HG02870 (cell line): Measurements from ENCODE around the gene ZNF735.
"Not testable (repeated sequence)": the region's sequence is repeated elsewhere in the genome, so short reads cannot be mapped to it uniquely, and the experiment has no call there.

ENCODE experiments used
- ATAC-seq: cut with Tn5 transposase; IDR thresholded peaks from one replicate; pipeline ENCODE4 v1.9.1; 2021; ENCODE audit warnings: mild to moderate bottlenecking, moderate library complexity; ENCODE audit not compliant: unreplicated experiment

The ZNF735 gene

GRCh38 chr7:64206903-64207302, at the start of gene ZNF735:
ZNF735 (plus strand) TSS chr7:64207203; CDS start chr7:64207203, 0 bp downstream.
- ATAC-seq, result no peak

GRCh38 chr7:64170974-64171373, 36.0 kb upstream of the ZNF735 start:
- ATAC-seq, result not testable (repeated sequence)

DNA sequence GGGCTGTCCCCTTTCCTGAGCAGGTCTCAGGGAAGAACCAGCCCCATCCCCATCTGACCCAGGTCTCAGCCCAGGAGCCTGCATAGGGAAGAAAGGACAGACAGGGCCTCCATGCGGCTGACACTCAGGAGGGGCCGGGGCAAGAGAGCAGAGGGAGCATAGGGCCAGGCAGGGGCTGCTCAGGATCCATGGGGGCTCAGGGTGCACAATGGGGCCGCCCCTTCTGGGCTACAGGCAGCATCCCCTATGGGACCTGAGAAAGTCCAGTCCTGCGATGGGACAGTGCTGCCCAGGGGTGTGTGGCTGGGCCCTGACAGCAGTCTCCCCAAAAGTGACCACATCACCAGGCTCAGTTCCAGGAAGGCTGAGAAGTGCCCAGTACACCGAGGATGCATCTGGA, 32.7 kb upstream of the ZNF735 start:
- no peak for ATAC-seq

GRCh38 chr7:64174941-64175340, 32.1 kb upstream of the ZNF735 start:
- no peak for ATAC-seq

DNA sequence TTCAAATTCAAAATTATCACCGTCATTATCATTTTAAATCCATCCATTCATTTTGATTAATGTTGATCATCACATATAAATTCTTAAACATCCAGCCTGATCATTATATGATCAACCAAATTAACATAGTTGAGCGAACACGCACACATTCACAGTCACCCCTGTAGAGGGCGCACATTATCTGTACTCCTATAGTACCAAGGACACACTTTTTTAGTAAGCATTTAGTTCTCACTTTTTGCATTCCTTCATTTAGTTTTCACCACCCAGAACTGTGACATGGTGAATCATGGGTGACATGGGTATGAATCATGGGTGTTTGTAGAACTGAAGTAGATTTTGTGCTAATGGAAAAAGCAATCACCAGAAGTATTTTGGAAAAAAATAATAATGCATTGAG, 26.0 kb upstream of the ZNF735 start:
- ATAC-seq, result no peak

DNA sequence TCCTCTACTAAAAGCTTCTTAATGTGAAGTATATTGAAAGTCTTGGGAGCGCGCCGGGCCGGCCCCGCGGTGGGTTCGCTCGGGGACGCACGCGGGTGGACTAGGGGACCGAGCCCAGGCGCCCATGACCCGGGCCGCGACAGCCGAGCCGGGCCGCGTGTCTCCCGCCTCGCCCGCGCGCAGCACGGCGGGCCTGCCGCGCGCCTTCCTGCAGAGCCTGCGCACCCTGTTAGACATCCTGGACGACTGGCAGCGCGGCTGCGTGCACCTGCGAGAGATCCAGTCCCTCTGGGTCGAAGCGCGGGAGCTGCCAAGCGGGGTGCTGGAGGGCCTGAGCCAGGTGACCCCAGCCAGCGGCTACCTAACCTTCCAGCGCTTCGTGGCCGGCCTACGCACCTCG, 25.4 kb upstream of the ZNF735 start:
- ATAC-seq, result no peak

GRCh38 chr7:64182036-64182790, 24.8 kb upstream of the ZNF735 start:
- ATAC-seq, result no peak

DNA sequence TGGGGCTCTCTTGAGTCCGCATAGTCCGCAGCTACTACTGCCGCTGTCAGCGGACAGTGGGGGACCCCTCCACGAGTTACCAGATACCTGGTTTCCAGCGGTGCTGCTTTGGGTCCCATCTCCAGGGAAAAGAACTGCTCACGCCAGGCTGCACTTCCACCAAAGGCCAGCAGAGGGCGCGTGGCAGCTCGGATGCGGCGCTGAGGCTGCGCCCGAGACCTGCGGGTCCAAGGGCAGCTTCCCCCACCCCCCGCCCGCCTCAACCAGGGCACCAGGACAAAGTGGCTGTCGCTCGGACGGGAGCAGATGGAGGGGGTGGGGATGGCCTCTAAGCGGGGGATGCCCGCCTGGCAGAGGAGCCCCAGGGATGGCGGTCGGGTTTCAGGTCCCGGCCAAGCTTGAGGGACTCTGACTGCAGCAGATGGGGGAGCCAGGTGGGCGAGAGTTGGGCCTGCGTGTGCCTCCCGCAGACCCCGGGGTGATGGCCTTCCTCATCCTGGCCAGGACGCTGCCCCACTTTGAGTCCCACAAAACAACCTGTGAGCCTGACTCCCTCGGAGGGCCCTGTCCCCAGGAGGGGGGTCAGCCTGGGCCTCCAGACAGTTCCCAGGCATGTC, 23.8 kb upstream of the ZNF735 start:
- ATAC-seq, result no peak

DNA sequence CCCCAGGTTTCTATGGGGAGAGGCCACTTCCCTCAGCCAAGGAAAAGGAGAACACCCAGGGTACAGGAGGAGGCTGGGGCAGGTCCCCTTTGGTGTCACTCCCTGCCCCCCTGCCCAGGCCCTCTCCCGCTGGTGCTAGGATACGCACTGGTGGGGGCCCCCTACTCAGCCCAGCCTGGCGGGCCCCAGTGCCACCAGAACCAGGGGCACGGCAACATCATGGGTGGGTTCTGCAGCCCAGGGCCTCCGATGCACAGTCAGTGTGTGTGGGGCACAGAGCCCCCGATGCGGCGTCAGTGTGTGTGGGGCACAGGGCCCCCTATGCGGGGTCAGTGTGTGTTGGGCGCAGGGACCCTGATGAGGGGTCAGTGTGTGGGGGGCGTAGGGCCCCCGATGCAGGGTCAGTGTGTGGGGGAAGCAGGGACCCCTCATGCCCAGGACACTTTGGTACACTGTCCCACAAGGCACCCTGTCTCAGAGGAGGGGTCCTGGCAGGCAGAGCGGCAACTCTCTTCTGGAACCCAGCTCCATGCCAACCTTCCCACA, 23.1 kb upstream of the ZNF735 start:
- ATAC-seq, result no peak

- ATAC-seq, result no peak
These were observed 22.6 kb upstream of the ZNF735 start for GRCh38 chr7:64184376-64184775.

DNA sequence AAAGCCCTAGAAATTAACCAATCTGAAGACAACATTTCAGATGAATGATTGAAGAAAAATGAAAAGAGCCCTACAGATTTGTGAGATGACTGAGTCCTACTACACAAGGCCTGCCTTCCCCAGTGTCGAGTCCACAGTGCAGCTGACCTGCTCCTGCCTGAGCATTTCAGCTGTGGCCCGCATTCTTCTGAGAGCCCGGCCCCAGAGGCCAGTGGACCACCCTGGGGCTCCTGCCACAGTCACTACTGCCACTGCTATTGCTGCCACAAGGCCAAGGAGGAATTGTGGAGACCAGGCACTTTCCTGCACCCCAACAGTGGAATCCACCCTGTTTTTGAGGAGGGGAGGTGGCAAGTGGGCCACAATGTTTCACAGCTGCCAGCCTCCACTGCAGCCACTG, 19.6 kb upstream of the ZNF735 start:
- no peak for ATAC-seq

DNA sequence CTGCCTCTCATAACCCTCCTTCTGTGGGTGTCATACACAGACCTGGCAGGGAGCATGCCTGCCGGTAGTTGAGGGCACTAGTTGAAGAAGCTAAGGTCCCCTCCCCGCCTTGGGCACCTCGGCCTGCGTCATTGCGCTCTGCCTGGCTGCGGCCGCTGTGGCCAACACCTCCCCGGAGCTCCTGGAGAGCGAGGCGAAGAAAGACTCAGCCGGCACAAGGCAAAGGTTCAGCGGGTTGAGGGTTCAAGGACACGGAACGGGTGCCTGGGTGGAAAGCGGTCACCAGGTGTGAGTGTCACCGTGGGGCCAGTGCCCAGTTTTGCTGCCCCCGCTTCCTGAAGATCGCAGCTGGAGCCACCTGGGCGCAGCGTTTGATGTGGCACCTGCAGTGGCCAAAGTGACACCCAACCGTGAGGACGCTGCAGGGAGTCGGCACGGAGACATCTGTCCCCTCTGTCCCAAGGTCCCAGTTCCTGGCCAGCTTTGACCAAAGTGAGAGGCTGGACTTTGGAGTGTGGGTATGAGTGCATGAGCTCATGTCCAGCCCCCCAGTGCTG, 14.8 kb upstream of the ZNF735 start:
- no peak for ATAC-seq

DNA sequence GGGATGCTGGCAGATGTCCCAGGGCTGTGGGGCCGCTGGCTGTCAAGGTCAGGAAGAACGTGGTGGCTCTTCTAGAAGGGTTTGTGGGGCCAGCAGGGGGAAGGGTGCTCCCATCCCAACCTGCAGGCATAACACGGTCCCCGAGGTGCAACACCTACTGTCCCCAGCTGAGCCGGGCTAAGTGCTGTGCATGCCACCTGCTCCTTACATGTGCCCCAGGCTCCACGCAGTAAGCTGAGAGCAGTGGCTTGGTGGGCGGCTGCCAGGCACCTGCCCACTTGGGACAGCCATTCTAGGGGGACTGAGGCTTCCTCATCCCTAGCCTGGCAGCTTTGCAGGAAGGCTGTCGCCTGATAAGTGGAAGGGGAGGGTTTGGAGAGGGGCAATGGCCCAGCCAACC, 14.2 kb upstream of the ZNF735 start:
- ATAC-seq, result no peak

GRCh38 chr7:64219710-64220298, 12.8 kb downstream of the ZNF735 start:
- ATAC-seq, result not testable (repeated sequence)

DNA sequence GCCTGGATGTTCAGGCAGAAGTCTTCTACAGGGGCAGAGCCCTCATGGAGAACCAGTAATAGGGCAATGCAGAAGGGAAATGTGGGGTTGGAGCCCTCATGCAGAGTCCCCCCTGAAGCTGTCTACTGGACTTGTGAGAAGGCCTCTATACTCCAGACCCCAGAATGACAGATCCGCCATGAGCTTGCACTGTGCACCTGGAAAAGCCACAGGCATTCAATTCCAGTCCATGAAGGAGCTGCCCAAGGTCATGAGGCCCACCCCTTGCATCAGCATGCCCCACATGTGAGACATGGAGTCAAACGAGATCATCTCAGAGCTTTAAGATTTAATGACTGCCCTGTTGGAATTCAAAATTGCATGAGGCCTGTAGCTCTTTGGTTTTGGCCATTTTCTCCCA, 16.4 kb downstream of the ZNF735 start:
- ATAC-seq, result no peak

GRCh38 chr7:64228174-64228573, 21.2 kb downstream of the ZNF735 start, which contains the start of gene ZNF679:
ZNF679 (plus strand) TSS chr7:64228474; CDS start chr7:64249118, 20,644 bp downstream.
- not testable (repeated sequence) for ATAC-seq

DNA sequence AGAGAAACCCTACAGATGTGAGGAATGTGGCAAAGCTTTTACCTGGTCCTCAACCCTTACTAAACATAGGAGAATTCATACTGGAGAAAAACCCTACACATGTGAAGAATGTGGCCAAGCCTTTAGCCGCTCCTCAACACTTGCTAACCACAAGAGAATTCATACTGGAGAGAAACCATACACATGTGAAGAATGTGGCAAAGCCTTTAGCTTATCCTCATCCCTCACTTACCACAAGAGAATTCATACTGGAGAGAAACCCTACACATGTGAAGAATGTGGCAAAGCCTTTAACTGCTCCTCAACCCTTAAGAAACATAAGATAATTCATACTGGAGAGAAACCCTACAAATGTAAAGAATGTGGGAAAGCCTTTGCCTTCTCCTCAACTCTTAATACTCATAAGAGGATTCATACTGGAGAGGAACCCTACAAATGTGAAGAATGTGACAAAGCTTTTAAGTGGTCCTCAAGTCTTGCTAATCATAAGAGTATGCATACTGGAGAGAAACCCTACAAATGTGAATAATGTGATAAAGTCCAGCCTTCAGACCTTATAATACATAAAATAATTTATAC, 59.4 kb downstream of the ZNF735 start:
- ATAC-seq, result no peak
